Mononuclear cell (primary cell): ENCODE data around the gene MAST4. TPM values are rescaled to one million over a fixed set of nuclear protein-coding genes. Genes with fewer than 3 reads are reported as not detected.

Experiments used
- H3K27me3 ChIP-seq: 2 replicates; pipeline ENCODE4 v1.6.0; 2011; ENCODE audit warnings: low read length, control low read depth; ENCODE audit not compliant: insufficient read depth
- H3K4me1 ChIP-seq: 2 replicates; pipeline ENCODE4 v1.5.1; 2011; ENCODE audit warnings: mild to moderate bottlenecking, low read length, control low read depth; ENCODE audit not compliant: insufficient read depth
- H3K4me3 ChIP-seq: 2 replicates; pipeline ENCODE4 v1.5.1; 2011; ENCODE audit warnings: mild to moderate bottlenecking, low read length, moderate library complexity
- H3K9me3 ChIP-seq: 2 replicates; pipeline ENCODE4 v1.5.1; 2011; ENCODE audit warnings: low read depth, mild to moderate bottlenecking, control low read depth, low read length
- total RNA-seq: library from RNA; depleted of rRNA; stranded (reverse); fragments of >200 nt; gene quantifications from one replicate; pipeline ENCODE4 v1.2.3, GENCODE V29; 2012

The MAST4 gene
- total RNA-seq, 1 donor = 8.4 TPM

DNA sequence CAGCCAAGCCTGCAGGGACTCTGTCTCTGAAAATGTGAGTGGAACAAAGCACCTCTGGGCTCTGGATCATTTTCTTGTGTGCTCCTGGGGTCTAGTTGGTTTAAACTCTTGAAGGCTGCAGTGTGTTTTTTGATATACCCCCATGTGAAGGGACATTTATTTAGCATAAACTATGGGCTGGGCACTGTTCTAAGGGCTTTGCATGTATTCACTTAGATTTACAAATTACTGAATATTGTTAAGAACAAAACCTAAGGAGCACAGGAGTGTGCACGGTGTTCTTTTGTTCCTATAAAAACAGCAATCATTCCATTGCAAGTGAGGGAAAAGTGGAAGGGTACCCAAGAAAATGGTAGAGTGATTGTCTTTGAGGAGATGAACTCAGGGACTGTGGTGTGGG is 620.4 kb downstream of the MAST4 start:
- peaks cover 48% of the 10 kb centered on the region for H3K4me1 ChIP-seq
- H3K4me3 ChIP-seq = no peak overlapping the region

More for the DNA sequence above, 620.4 kb downstream of the MAST4 start:
- H3K9me3 ChIP-seq = no peaks in the 10 kb centered on the region
- no peaks in the 10 kb centered on the region for H3K27me3 ChIP-seq
